Measurements from ENCODE around the gene GP1BB.

The GP1BB gene

DNA sequence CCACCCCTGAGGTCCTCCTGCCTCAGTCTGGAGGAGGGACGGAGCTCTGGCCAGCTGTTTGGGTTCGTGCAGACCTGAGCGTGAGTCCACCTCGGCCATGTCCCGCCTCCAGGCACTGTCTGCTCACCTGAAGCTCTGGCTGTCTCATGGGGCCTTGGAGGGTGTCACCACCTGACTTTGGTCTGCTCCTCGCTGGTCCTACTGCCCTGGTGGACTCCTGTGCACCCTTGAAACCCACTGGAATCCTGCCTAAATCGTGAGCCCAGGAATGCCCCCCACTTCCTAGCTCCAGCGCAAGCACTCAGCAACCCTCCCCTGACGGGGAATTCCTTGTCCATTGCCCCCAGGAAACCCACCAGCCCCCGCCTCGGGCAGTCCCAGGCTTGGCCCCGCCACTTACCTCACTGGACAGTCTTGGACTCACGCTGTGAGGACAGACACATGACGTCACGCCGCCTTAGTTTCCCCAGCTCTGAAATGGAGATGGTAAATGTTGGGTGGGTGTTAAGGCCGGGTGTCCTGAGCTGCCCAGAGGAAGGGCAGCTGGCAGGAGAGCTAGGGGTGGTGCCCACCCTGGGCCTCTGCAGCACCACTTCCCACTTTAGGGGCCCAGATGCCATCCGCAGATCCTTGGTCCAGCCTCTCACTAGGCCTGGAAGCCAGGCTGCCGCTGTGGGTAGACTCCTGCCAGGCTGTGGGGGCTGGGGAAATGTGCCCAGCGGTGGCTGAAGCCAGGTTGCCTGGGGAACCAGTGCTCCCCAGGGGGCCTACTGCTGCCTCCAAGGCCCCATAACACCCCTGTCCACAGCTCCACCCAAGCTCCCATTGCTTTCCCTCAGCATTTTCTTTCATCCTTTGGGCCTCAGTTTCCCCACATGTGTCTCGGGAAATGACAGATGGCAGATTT, 19.1 kb downstream of the GP1BB start:
- no peak for DNase-seq (ENCODE audit: low read depth)

DNA sequence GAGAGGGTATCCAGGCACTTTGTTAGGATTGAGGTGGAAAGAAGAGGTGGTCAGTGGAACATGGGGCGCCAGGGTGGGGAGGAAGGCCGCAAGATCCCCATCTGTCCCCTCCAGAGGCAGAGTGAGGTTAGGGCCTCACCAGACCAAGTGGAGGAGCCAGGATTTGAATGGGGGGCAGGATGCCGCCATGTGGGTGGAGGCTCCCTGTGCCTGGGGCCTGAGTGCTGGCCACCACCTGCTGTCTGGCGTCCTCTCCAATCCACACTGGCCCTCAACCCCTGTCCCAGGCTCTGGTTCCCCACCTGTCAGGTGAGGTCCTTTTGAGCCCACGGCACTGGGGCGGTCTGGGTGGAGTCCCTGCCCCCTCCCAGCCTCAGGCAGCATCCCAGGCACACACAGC, 19.7 kb downstream of the GP1BB start:
- DNase-seq (ENCODE audit: low read depth), result no peak

DNA sequence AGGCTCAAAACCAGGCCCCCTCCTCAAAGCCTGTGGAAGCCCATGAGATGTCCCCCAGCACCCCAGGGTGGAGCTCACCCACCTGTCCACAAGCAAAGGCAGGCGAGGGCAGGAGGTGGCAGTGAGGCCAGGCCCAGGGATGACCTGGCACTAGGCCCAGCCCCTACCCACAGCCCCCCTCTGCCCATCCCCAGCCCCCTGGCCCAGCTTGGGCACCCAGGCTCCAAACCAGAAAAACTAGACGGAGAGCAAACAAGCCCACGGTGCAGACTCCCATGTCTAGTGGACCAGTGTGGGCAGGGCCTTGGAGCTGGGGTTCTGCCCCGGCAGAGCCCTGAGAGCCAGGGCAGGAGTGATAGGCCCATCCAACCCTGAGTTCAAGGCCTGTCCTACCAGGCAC, 20.3 kb downstream of the GP1BB start:
- no peak for DNase-seq (ENCODE audit: low read depth)

DNA sequence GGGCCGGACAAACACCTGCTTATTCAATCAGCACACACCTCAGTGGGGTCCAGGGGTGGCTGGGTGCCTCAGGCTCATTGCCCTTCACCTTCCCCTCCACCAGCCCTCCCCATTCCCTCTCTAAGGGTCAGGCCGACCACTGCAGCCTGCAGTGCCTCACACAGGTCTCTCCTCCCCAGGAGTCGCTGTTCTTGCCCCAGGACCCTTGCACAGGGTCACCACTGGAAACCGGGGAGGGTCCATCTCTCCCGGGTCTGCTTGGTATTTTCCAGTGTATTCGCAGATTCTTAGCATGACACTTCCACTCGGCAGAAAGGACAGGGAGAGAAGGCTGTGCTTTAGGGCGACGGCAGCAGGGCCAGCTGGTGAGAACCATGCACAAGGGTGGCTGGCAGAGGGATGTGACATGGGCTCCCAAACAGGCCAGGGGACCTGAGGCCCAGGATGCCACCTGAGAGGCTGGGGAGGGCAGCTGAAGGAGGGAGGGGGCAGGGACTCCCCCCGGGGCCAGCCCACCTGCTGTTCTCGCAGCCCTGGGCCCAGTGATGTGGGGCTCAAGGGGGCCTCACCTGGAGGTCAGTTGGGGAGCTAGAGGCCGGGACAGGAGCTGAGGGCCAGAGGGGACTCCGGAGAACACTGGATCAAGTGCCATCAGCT, 21.1 kb downstream of the GP1BB start:
- DNase-seq (ENCODE audit: low read depth), result no peak

DNA sequence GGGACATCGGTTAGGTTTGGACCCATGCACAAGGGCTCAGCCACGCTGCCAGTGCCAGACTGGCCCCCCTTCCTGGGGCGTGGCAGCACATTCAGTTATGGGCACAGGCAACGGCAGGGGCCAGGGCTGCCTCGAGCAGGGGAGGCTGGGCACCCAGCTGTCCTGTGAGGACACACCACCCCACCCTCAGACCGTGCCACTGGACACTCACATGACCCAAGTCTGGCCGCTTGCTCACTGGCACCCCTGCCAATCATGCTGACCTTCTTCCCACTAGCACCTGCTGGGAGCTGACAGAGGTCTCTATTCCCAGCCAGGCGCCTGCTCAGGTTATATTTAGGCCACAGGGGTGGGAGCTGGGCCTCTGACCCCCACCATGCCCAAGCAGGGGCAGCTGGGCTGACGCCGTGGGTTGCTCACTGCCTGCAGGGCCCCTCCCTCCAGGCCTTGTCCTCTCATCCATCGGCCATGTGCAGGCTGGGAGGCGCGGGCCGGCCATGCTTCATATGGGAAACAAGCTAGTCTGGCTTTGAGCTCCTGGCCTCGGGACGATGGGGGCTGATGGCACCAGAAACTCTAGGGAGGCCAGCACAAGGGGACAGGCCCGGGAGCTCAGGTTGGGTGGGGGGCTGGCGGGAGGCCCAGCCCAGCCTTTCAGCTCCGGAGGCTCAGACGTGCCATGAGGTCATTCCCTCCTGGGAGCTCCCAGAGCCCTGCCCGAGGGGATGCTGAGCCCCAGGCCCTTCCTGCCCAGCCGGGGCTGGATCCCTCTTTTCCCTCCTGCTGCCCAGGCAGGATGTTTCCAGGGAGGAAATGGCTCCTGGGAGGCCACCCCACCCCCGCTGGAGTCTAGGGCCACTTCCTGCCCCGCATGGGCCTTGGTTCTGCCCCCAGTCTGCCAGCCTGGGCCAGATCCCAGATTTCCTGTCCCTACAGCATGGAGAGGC, 22.1 kb downstream of the GP1BB start:
- no peak for DNase-seq (ENCODE audit: low read depth)

DNA sequence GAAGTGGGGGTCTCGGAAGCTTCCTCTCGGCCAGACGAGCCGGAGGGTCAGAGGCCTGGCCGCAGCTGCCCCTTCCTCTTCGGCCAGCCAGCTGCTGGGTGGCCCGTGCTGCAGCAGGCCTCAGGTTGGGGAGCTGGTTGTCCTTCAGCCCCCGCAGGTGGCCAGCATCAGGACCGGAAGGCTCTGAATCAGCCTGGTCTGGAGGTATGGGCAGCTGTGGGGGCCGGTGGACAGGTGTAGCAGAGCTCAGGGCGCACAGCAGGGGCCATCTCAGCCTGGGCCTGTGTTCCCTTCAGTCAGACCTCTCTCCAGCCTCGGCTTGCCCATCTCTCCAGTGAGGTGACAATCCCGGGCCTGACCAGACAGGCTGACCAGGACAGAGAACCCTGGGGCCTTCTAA, 23.4 kb downstream of the GP1BB start:
- no peak for DNase-seq (ENCODE audit: low read depth)

DNA sequence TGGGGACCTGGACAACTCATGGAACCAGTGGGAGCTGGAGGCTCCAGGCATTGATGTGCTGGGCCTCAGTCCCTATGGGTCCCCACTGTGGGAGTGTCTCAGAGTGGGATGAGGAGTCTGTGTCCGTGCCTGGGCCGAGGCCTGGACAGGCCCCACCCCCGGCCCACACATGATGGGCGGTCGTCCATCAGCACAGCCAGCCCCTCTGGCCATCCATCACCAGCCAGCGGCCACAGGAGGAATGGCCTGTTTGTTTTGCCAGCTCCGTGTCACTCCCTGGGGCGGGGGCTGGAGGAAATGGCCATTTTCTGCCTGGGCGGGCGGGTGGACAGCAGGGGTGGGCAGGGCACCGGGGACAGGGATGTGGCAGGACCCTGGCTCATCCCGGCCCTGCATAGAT, 24.2 kb downstream of the GP1BB start:
- no peak for DNase-seq (ENCODE audit: low read depth)

DNA sequence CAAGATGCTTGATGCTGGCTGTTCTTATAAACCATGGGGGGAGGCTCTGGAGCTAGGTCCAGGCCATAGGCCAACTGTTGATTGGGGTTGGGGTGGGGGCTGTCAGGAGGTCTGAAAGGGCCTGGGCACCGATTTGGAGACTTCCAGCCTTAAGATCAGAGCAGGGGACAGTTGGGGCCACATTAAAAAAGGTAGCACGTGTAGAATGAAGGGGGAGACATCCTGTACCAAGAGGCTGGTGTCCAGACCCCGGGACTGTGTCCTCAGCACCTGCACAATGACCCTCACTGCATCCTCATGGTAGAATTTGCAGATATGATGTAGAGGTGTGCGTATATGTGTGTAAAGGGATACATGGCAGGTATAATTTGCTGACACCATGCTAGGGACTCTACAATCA, 24.8 kb downstream of the GP1BB start:
- no peak for DNase-seq (ENCODE audit: low read depth)

DNA sequence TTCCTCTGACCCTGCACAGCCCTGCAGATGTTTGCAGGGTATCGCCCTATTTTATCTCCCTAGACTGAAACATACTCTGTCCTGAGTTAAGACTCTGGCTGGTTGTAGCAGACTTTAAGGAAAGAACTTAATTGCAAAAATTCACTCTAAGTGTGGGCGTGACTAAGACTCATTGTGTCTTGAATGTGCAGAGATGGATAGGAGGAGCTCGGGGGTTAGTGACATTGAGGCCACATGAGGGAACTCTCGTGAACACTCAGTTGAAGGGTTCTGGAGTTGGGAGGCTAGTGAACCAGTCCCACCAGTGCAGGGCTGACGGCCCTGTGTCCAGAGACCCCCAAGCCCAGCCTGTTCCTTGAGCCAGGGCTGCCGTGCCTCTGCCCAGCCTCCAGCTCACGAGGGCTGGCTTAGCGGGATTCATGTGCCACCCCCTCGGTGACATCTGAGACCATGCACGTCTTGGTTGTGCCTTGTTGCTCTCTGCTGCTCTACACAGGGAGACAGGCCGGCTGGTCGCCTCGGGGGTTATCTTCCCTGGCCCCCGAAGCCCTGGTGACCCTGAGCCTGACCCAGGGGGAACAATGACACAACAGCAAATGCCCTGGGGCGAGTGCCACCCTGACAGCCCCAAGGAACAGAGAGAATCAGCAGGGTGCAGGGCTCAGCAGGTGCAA, 25.8 kb downstream of the GP1BB start:
- no peak for DNase-seq (ENCODE audit: low read depth)

DNA sequence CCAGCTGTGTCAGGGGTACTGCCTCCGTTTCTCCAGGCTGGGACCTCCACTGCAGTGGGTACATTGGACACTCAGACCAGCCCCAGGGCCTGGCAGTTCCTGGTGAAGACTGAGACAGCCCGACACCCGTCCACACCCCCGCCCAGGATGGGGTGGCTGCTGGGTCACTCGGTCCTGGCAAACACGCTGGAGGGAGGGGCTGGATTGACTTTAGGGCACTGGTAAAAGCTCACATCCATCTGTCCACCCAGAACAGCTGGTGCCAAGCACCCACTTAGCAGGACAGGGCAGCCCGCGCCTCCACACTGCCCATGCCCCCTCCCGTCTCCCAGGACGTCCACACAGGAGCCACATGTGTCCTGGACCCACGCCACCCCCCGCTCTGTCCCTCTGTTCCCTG, 26.5 kb downstream of the GP1BB start:
- DNase-seq (ENCODE audit: low read depth), result no peak

DNA sequence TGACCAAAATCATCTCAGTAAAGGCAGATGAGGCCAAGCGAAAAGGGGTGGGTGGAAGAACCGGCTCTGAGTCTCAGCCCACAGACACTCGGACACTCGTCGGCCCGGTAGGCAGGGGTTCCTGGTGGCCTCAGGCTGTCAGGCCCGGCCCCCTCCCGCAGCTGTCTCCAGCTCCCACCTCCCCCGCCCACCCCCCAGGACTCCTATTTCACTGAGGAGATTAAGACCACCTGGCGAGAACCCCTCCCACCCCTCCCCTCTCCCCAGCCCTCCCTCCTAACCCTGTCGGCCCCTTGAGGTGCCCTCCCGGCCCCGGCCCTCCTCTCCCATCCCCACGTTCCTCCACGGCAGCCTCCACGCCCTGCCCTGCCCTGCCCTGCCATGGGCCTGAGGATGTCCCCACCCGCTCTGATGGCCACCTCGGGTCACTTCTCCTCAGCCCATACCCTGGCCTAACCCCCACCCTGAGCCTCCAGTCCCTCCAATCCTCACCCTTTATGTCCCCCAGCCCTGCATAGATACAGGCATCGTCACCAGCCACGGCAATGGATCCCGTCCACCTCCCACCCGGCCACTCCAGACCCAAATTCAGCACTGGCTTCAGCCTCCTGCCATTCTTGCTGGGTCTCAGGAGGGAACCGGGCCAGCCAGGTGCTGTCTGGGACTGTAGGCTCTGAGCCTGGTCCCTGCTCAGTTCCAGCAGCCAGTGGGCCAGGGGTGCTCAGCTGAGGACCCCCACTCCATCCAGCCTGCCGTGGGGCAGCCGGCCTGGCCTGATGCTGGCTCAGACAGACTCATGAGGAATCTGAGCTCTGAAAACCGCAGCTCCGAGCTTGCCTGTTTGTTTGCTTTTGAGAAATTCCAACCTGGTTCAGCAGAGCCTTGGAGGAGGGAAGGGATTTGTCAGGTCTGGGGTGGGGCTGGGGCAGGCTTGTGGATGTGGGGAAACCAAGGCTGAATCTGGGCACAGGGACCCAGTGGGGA, 27.5 kb downstream of the GP1BB start:
- no peak for DNase-seq (ENCODE audit: low read depth)

DNA sequence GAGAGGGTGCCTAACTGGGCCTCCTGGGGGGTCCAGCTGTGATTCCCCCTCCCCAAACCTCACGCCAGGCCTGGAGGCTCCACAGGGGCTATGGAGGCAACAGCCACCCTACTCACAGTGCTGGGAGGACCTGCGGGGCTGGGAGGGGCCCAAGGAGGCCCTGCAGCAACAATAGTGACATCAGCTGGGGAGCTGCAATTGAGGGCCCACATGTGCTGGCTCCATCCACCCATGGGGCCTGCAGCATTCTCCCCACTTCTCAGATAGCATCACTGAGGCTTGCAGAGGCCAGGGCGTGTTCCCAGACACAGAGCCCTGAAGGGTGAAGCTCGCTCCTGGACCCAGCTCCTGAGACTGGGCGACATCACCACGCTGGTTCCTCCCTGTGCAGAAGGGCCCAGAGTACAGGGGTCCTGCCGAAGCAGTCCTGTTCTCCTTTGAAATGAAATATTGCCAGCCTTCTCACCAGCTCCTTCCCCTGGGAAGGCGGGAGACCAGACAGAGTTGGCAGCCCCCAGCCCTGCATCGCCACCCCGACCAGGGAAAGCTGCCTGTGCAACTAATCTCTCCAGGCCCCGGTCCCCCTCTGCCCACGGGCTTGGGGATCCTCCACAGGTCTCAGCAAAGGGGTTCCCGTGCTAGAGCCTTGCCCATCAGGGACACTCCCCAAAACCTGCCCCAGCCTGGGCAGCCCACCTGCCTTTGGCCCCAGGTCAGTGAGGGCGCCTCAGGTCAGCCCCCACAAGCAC, 28.3 kb downstream of the GP1BB start:
- DNase-seq (ENCODE audit: low read depth), result no peak

DNA sequence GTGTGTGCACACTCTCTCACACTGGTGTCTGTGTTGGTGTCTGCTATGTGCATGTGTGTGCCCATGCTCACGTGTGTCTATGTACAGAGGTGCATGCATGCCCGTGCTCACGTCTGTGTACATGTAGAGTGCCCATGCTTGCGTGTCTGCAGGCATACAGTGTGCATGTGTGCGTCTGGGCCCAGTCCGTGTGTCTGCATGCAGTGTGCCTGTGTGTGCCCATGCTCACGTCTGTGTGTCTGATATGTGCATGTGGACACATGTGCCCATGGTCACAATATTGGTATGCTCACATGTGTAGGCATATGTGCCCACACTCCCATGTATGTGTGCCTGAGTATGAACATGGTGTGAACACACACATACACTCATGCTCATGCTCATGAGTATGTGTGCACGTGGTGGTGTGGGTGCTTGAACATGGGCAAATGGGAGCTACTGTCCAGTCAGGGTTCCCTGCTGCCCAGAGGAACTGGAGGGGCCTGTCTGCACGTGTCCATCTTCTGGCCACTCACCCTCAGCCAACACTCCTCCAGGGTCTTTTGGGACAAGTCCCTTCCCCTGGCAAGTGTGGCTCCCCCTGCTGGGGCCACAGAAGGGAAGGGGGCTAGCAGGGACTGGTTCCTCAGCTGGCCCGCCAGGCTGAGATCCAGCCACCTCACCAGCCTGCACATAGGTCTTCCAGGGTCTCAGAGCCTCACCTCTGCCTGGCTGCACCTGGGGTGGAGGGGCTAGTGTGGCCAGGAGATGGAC, 29.9 kb downstream of the GP1BB start:
- no peak for DNase-seq (ENCODE audit: low read depth)

DNA sequence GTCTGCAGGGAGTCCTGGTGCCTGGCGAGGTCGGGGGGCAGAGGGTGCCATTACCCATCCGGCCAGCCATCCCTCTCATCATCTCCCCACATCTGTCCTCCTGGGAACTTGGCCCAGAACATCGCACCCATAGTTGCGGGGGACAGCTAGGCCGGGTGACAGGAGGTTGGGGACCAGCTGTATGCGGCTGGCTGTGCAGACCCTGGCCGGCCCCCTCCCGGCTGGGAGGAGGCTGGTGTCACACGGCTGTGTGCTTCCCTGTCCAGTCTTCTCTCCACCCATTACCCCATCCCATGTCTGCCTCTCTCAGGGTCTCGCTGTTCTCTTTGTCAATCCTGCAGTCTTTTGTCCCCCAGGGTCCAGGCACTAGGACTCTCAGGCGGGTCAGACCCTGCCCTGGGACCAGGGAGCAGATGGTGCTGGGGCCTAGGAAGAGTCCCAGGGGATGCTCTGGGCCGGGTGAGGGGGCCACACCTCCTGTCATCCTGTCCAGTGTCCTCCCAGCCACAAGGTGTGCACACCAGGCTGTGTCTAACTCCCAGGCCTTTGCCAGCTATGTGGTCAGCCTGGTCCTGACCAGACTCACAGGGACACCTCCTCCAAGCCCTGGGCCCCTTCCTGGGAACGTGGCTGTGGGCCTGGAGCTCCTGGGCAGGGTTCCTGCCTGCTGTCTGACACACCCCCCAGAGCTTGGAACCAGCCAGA, 30.8 kb downstream of the GP1BB start:
- DNase-seq (ENCODE audit: low read depth), result no peak

DNA sequence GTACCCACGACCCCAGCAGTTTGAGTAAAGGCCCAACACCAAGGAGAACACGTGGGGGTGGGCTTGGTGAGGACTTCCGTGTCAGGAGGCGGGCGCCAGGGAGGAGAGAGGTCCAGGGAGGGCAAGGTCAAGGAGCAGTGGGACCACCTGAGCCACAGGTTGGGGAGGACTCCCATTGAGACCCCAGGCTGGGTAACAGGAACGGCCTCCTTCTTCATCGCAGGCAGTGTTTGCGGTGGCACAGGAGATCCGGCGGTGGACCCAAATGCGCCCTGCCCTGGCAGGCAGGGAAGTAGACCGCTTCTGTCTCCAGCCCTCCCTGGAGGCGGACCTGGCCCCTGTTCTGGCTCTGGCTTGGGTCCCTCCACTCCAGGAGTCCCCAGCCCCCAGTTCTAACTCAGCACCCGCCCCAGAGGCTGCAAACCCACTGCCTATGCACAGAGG, 31.4 kb downstream of the GP1BB start:
- DNase-seq (ENCODE audit: low read depth), result no peak

DNA sequence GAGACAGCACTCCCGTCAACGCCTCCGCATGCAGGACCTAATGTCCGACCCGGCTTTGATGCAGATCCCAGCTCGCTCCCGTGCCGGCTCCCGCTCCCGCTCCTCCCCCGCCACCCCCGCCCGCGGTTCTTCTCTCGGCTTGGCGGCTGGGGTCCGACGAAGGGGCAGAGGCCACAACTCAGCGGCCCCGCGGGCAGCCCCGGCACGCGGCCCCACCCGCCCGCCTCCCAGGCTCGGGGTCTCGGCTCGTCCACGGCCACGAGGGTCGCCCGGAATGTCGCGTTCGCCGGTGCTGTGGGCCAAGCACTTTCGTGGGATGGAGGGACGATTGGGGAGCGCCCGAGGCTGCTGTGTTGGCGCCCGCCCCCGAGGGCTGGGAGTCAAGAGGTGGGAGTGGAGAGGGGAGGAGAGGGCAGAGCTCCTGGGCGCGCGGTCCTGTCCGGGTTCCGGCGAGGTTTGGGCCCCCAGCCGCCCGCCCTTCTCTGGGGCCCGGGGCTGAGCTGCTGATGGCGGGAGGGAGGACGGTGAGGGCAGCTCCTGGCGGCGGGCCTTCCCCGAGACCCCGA, 31.9 kb downstream of the GP1BB start:
- DNase-seq (ENCODE audit: low read depth), result no peak

DNA sequence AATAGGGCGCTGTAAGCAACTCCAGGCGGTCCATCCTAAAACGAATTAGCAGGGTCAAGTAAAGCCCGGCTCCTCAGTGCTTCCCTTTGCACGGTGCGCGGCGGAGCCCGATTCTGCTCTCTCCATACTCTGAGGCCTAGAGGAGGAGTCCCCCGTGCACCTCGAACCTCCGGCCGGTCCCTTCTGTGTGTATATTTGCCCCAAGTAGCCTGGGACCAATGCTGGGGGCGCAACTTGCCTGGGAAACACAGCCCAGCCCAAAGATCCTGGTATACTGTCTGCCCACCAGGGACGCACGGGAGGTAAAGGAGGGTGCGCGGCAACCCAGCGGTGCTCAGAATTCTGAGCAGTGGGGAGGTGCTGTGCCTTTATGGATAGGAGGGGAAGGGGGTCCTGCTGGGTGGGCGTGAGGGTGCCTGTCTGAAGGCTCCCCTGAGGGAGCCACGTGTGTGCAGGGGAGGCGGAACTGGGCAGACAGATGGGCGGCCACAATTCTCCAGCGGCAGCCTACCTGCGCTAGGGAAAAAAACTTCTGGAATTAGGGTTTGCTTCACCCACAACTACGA, 32.5 kb downstream of the GP1BB start:
- no peak for DNase-seq (ENCODE audit: low read depth)

Data from stimulated activated CD8-positive, alpha-beta memory T cell treated with anti-CD3 and anti-CD28 coated beads, Interleukin-7, amount 100 ng/mL, for 24 hours (primary cell).